Osteoblast (primary cell): ENCODE measurements around the gene ADAM21. TPM values are rescaled to one million over a fixed set of nuclear protein-coding genes. Genes with fewer than 3 reads are reported as not detected.
"Not testable (repeated sequence)": the region's sequence is repeated elsewhere in the genome, so short reads cannot be mapped to it uniquely, and the experiment has no call there.

ENCODE experiments used
- DNase-seq: peaks from one replicate; pipeline ENCODE4 v3.0.0; 2011; ENCODE audit warnings: low spot score, mixed read lengths; ENCODE audit not compliant: insufficient read length; ENCODE audit errors: missing footprints
- H2AFZ ChIP-seq: 2 replicates; pipeline ENCODE4 v1.6.0; 2011; ENCODE audit warnings: mild to moderate bottlenecking, low read length
- H3K27ac ChIP-seq: 2 replicates; pipeline ENCODE4 v1.5.1; 2011; ENCODE audit warnings: mild to moderate bottlenecking, low read depth, low read length, moderate library complexity
- H3K27me3 ChIP-seq: 2 replicates; pipeline ENCODE4 v1.6.0; 2012; ENCODE audit warnings: mild to moderate bottlenecking, control low read depth, inconsistent platforms, low read length, moderate library complexity; ENCODE audit not compliant: insufficient read depth
- H3K36me3 ChIP-seq: 2 replicates; pipeline ENCODE4 v1.5.1; 2011; ENCODE audit warnings: mild to moderate bottlenecking, low read length, control low read depth, moderate library complexity; ENCODE audit not compliant: insufficient read depth
- H3K4me1 ChIP-seq: 2 replicates; pipeline ENCODE4 v1.5.1; 2011; ENCODE audit warnings: mild to moderate bottlenecking, low read length, control low read depth, moderate library complexity; ENCODE audit not compliant: insufficient read depth
- H3K4me2 ChIP-seq: 2 replicates; pipeline ENCODE4 v1.6.0; 2011; ENCODE audit warnings: mild to moderate bottlenecking, low read length; ENCODE audit not compliant: insufficient read depth
- H3K4me3 ChIP-seq: fragments of 200-600 bp; sonication (generic); 3 replicates; pipeline ENCODE4 v1.5.1; 2012; ENCODE audit warnings: mild to moderate bottlenecking, low read length, inconsistent platforms; ENCODE audit not compliant: insufficient read depth
- H3K79me2 ChIP-seq: 2 replicates; pipeline ENCODE4 v1.6.0; 2012; ENCODE audit warnings: mild to moderate bottlenecking, low read length, control low read depth, inconsistent platforms; ENCODE audit not compliant: insufficient read depth
- H3K9me3 ChIP-seq: 2 replicates; pipeline ENCODE4 v1.5.1; 2011; ENCODE audit warnings: low read depth, low read length, control low read depth
- H4K20me1 ChIP-seq: 2 replicates; pipeline ENCODE4 v1.6.0; 2012; ENCODE audit warnings: mild to moderate bottlenecking, low read length, control low read depth; ENCODE audit not compliant: insufficient read depth
- total RNA-seq: library from RNA; depleted of rRNA; stranded (reverse); fragments of >200 nt; gene quantifications from 2 replicates; pipeline ENCODE4 v1.2.3, GENCODE V29; 2012
- TF ChIP-seq, protein P1 (sequence below): IDR thresholded peaks from 2 replicates; pipeline ENCODE4 v1.5.1; 2011; ENCODE audit warnings: mild to moderate bottlenecking, low read depth, low read length, moderate library complexity; ENCODE audit errors: extremely low read depth

The ADAM21 gene
- total RNA-seq, 1 donor: under 0.01 TPM

DNA sequence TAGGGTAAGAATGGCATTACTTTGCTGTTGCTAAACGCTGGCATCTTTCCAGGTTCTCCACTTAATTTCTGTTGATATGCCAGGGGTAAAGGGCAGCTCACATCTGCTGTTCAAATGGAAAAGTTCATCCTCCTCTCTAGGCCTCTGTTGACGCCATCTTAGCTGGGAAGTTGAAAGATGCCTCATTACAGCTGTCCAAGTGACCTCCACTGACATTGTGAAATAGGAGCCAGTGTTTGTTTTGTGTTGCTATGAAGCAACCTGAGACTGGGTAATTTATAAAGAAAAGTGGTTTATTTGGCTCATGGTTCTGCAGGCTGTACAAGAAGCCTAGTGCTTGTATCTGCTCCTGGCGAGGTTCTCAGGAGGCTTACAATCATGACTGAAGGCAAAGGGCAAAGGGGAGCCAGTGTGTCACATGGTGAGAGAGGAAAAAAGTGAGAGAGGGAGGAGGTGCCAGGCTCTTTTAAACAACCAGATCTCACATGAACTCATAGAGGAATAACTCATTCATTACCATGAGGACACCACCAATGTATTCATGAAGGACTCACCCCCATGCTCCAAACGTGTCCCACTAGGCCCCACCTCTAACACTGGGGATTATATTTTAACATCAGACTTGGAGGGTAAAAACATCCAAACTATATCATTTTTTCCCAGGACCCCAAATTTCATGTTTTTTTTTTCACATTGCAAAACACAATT lies 3.2 kb upstream of the ADAM21 start:
- Histone ChIP-seq H3K79me2 (no peaks in the 10 kb centered on the region), H3K9me3 (no peaks in the 10 kb centered on the region), H3K4me1 (no peaks in the 10 kb centered on the region), H3K27me3 (no peaks in the 10 kb centered on the region), H2AFZ (no peak overlapping the region), H4K20me1 (no peaks in the 10 kb centered on the region), H3K4me2 (no peak overlapping the region), H3K4me3 (no peak overlapping the region), H3K36me3 (no peaks in the 10 kb centered on the region), H3K27ac (no peak overlapping the region)
- TF ChIP-seq, protein P1, sequence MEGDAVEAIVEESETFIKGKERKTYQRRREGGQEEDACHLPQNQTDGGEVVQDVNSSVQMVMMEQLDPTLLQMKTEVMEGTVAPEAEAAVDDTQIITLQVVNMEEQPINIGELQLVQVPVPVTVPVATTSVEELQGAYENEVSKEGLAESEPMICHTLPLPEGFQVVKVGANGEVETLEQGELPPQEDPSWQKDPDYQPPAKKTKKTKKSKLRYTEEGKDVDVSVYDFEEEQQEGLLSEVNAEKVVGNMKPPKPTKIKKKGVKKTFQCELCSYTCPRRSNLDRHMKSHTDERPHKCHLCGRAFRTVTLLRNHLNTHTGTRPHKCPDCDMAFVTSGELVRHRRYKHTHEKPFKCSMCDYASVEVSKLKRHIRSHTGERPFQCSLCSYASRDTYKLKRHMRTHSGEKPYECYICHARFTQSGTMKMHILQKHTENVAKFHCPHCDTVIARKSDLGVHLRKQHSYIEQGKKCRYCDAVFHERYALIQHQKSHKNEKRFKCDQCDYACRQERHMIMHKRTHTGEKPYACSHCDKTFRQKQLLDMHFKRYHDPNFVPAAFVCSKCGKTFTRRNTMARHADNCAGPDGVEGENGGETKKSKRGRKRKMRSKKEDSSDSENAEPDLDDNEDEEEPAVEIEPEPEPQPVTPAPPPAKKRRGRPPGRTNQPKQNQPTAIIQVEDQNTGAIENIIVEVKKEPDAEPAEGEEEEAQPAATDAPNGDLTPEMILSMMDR: no peak
- peak; percentile 41 for DNase-seq

DNA sequence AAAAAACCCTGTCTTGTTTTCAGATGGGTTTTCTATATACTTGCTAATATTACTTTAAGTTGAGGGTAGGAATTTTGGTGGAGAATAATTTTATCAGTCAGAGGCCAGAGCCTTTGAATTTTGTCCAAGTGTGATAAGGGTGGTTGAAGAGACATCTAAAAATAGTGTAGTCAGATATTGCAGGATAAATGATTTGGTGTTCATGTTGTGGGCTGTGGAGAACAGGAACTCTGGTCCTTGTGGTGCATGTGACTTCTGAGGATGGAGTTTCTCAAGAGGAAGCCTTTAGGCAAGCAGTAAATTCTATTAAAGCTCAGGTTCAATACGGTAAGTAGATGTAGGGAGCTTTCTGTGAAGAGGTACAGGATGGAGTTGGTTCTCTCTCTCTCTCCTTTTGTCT lies 2.8 kb downstream of the ADAM21 start:
- TF ChIP-seq, protein P1: no peak
- no peak overlapping the region for H3K4me2 ChIP-seq
- no peaks in the 10 kb centered on the region for H3K36me3 ChIP-seq
- H2AFZ ChIP-seq: no peak overlapping the region
- no peaks in the 10 kb centered on the region for H3K79me2 ChIP-seq
- H3K27me3 ChIP-seq: no peaks in the 10 kb centered on the region
- no peak overlapping the region for H3K4me3 ChIP-seq
- no peak for DNase-seq
- H3K4me1 ChIP-seq: no peaks in the 10 kb centered on the region
- no peaks in the 10 kb centered on the region for H3K9me3 ChIP-seq
- no peaks in the 10 kb centered on the region for H4K20me1 ChIP-seq
- H3K27ac ChIP-seq: no peak overlapping the region

DNA sequence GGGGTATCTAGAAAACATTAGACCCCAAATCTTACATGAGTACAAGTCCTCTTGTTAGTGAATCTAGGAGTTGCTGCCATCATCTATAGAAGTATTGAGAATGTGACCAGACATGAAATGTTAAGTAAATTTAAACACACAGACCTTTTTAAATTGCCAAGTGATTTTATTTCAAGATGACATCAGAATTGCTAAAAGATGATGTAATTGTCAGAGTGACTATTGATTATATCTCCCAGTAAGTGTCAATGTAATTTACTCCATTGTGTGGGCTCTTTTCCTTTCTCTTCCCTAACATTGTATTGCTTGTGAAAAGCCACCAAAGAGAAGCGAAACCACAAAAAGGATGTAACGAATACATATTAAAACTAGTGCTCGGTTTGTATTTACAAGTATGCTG lies 16.8 kb downstream of the ADAM21 start:
- Histone ChIP-seq H3K27me3 (no peaks in the 10 kb centered on the region), H3K9me3 (no peaks in the 10 kb centered on the region), H3K79me2 (no peaks in the 10 kb centered on the region), H2AFZ (no peak overlapping the region), H3K27ac (no peak overlapping the region), H3K4me2 (no peak overlapping the region), H3K36me3 (no peaks in the 10 kb centered on the region), H4K20me1 (no peaks in the 10 kb centered on the region), H3K4me3 (no peak overlapping the region), H3K4me1 (no peaks in the 10 kb centered on the region)
- no peak for DNase-seq
- TF ChIP-seq, protein P1: no peak

DNA sequence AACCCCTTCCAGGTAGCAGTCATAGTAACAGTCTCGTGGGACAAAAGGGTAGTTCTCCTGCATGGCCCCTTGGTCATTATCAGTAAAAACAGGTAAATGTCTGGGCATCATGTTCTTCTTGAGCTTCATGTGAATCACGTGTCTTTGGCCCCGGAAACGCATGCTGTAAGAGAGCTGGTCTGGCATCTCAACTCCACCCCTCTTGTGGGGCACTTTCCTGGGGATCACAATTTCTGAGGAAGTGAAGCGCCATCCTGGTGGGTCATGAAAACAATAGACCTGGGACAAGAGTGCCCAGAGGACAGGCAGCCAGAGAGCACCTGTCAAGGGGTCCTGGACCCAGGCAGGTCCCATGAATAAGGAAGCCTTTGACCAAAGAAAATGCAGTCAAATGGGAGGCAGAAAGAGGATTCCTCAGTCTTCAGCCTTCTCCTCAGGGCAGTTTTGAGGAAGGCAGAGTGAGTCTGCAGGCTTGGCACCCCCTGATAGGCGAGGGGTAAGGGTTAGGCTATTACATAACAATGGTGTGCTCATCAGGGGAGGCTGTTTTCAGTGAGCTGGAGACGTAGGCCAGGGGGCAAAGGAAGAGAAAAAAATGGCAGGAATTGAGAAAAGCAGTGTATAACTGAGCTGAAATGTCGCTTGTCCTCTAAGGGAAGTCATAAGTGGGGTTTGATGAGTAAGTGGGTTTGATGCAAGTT lies 19.0 kb downstream of the ADAM21 start:
- not testable (repeated sequence) for H3K79me2 ChIP-seq, H3K36me3 ChIP-seq, DNase-seq, H3K9me3 ChIP-seq, H3K4me1 ChIP-seq, H3K4me3 ChIP-seq, H2AFZ ChIP-seq, H3K4me2 ChIP-seq, H4K20me1 ChIP-seq, H3K27ac ChIP-seq, H3K27me3 ChIP-seq
